ENCODE results near the gene C10orf95.

The C10orf95 gene

DNA sequence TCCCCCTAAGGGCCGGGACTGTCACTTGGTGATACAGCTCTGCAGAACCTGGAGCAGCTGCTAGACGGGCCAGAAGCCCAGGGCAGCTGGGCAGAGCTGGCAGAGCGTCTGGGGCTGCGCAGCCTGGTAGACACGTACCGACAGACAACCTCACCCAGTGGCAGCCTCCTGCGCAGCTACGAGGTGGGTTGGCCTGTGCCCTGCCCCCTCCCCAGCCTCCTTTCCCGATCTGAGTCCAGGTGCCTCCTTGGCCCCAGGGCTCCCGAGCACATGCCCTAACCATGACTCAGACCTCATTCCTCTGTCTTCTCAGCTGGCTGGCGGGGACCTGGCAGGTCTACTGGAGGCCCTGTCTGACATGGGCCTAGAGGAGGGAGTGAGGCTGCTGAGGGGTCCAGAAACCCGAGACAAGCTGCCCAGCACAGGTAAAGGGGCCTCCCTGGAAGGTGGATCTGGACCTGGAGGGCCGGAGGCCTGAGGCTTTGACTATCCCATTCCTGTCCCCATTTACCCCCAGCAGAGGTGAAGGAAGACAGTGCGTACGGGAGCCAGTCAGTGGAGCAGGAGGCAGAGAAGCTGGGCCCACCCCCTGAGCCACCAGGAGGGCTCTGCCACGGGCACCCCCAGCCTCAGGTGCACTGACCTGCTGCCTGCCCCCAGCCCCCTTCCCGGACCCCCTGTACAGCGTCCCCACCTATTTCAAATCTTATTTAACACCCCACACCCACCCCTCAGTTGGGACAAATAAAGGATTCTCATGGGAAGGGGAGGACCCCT lies 49.4 kb downstream of the C10orf95 start:
- DNase-seq (ENCODE audit: low read depth in 2 of 2): no peak

DNA sequence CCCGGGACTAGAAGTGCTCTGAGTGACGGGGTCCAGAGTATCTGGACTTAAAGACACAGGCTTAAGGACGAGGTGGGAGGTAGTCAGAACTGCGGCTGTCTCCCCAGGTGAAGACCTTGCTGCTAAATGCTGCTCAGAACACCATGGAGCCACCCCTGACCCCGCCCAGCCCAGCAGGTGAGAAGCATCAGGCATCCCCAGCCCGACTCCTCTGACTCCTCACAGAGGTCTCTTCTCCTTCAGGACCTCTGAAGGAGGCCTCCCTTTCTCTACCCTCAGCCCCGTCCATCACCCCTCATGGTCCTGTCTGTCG lies 50.0 kb downstream of the C10orf95 start:
- no peak for DNase-seq (ENCODE audit: low read depth in 2 of 2)

DNA sequence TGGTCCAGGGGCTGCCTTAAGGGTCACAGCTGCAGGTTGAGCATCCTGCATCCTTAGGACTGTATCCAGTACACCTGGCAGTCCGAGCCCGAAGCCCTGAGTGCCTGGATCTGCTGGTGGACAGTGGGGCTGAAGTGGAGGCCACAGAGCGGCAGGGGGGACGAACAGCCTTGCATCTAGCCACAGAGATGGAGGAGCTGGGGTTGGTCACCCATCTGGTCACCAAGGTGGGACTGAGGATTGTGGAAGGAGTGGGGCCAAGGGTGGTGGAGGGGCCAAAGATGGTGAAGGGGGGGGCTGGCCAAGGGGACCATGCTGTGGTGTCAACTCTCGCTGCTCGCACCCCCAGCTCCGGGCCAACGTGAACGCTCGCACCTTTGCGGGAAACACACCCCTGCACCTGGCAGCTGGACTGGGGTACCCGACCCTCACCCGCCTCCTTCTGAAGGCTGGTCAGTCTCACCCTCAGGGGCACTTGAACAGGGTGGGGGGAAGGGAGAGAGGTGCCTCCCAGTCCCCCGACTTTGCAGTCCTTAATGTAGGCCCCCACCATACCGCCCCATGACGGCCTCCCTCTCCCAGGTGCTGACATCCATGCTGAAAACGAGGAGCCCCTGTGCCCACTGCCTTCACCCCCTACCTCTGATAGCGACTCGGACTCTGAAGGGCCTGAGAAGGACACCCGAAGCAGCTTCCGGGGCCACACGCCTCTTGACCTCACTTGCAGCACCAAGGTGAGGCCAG lies 50.6 kb downstream of the C10orf95 start:
- DNase-seq (ENCODE audit: low read depth in 2 of 2): no peak

DNA sequence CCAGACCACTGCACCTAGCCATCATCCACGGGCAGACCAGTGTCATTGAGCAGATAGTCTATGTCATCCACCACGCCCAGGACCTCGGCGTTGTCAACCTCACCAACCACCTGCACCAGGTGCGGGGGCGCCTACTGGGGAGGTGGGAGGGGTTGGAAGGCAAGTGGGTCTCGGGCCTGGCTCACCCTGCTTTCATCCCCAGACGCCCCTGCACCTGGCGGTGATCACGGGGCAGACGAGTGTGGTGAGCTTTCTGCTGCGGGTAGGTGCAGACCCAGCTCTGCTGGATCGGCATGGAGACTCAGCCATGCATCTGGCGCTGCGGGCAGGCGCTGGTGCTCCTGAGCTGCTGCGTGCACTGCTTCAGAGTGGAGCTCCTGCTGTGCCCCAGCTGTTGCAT lies 51.3 kb downstream of the C10orf95 start:
- DNase-seq (ENCODE audit: low read depth in 2 of 2): no peak
